SK-N-SH (cell line): ENCODE data around the gene CDC42EP3. TPM values are rescaled to one million over a fixed set of nuclear protein-coding genes. Genes with fewer than 3 reads are reported as not detected.

Source experiments
- CTCF ChIA-PET: fragments of 300-600, 350-600 bp; formaldehyde crosslinking; extraction: SDS; loops from one replicate; lab custom pipeline; 2021; lab: Yijun Ruan, JAX
- POLR2A ChIA-PET: fragments of 350-600 bp; sonication (Branson Sonifier 250); formaldehyde crosslinking; extraction: SDS; loops from one replicate; lab custom pipeline; 2020; ENCODE audit warnings: antibody characterized with exemption, inconsistent platforms; lab: Yijun Ruan, JAX
- DNase-seq: peaks from one replicate; pipeline ENCODE4 v3.0.0; 2012
- H2AFZ ChIP-seq: fragments of 200-600 bp; sonication (generic); 2 replicates; pipeline ENCODE4 v1.8.1; 2016; ENCODE audit warnings: antibody characterized with exemption, mild to moderate bottlenecking, low read depth
- H3F3A ChIP-seq: fragments of 200-600 bp; sonication (generic); replicated peaks from 2 replicates; pipeline ENCODE3; 2016; ENCODE audit warnings: antibody characterized with exemption, mild to moderate bottlenecking; ENCODE audit not compliant: insufficient read depth
- H3K27ac ChIP-seq, 2 experiments: fragments of 200-500 bp in 1 of 2; fragments of 200-600 bp in 1 of 2; sonication (Bioruptor generic) in 1 of 2; sonication (generic), shearing (Covaris generic) in 1 of 2; 2 replicates each; pipeline versions ENCODE4 v1.5.1 to v1.6.1; 2014 to 2016; ENCODE audit warnings: low read depth in 2 of 2, inconsistent platforms in 1 of 2, low read length in 1 of 2, mild to moderate bottlenecking in 1 of 2, mixed read lengths in 1 of 2
- H3K27me3 ChIP-seq: fragments of 200-600 bp; sonication (generic), shearing (Covaris generic); 2 replicates; pipeline ENCODE4 v1.6.1; 2016; ENCODE audit warnings: mixed run types; ENCODE audit not compliant: insufficient read depth
- H3K36me3 ChIP-seq, 2 experiments: fragments of 200-500 bp in 1 of 2; fragments of 200-600 bp in 1 of 2; sonication (Bioruptor generic) in 1 of 2; sonication (generic) in 1 of 2; replicated peaks in 1 of 2; 2 replicates each; pipeline versions ENCODE3 to v1.5.1; 2014 to 2016; ENCODE audit warnings: low read length in 1 of 2, mild to moderate bottlenecking in 1 of 2; ENCODE audit not compliant: insufficient read depth in 2 of 2, control insufficient read depth in 1 of 2
- H3K4me1 ChIP-seq, 2 experiments: fragments of 200-500 bp in 1 of 2; fragments of 200-600 bp in 1 of 2; sonication (Bioruptor generic) in 1 of 2; sonication (generic), shearing (Covaris generic) in 1 of 2; 2 replicates each; pipeline versions ENCODE4 v1.5.1 to v1.6.1; 2014 to 2016; ENCODE audit warnings: low read depth in 1 of 2, low read length in 1 of 2, mixed run types in 1 of 2; ENCODE audit not compliant: insufficient read depth in 2 of 2, control insufficient read depth in 1 of 2
- H3K4me2 ChIP-seq: fragments of 200-600 bp; sonication (generic), shearing (Covaris generic); 2 replicates; pipeline ENCODE4 v1.6.1; 2017; ENCODE audit warnings: mixed run types
- H3K4me3 ChIP-seq, 2 experiments: fragments of 200-500 bp in 1 of 2; fragments of 200-600 bp in 1 of 2; sonication (Bioruptor generic) in 1 of 2; sonication (generic), shearing (Covaris generic) in 1 of 2; 2 replicates each; pipeline versions ENCODE4 v1.5.1 to v1.8.1; 2014 to 2016; ENCODE audit warnings: low read depth in 2 of 2, inconsistent platforms in 1 of 2, low read length in 1 of 2, mild to moderate bottlenecking in 1 of 2, mixed read lengths in 1 of 2, moderate library complexity in 1 of 2
- H3K79me2 ChIP-seq: fragments of 200-600 bp; sonication (generic); 2 replicates; pipeline ENCODE4 v1.8.1; 2017; ENCODE audit warnings: mild to moderate bottlenecking; ENCODE audit not compliant: insufficient read depth
- H3K9ac ChIP-seq: fragments of 200-600 bp; sonication (generic); 2 replicates; pipeline ENCODE4 v1.6.1; 2017; ENCODE audit warnings: mixed run types
- H3K9me2 ChIP-seq: fragments of 200-600 bp; sonication (generic); 2 replicates; pipeline ENCODE4 v1.6.1; 2017; ENCODE audit warnings: mixed run types
- H3K9me3 ChIP-seq: fragments of 200-600 bp; sonication (generic); 2 replicates; pipeline ENCODE4 v1.6.1; 2017; ENCODE audit warnings: mixed run types, mild to moderate bottlenecking, moderate library complexity
- H4K20me1 ChIP-seq: fragments of 200-600 bp; sonication (generic); 2 replicates; pipeline ENCODE4 v1.6.1; 2017; ENCODE audit warnings: mild to moderate bottlenecking, mixed run types; ENCODE audit not compliant: insufficient read depth
- CHD2 ChIP-seq: fragments of 150-350 bp; IDR thresholded peaks from 2 replicates; pipeline ENCODE4 v1.6.1; 2018; ENCODE audit warnings: low read length; ENCODE audit not compliant: partially characterized antibody
- CTCF ChIP-seq: fragments of 200-600 bp; sonication (generic); IDR thresholded peaks from 2 replicates; pipeline ENCODE4 v1.6.1; 2017; ENCODE audit warnings: antibody characterized with exemption, mild to moderate bottlenecking, moderate library complexity
- ELF1 ChIP-seq: IDR thresholded peaks from 2 replicates; pipeline ENCODE4 v1.4.0; 2012
- EZH2phosphoT487 ChIP-seq: fragments of 200-600 bp; sonication (generic); IDR thresholded peaks from 2 replicates; pipeline ENCODE4 v1.6.1; 2017; ENCODE audit warnings: low read depth, mixed run types, mild to moderate bottlenecking, antibody characterized with exemption, moderate library complexity, borderline replicate concordance
- FOSL2 ChIP-seq: IDR thresholded peaks from 2 replicates; pipeline ENCODE4 v1.4.0; 2012; ENCODE audit warnings: low read depth, mild to moderate bottlenecking, moderate library complexity, borderline replicate concordance
- FOXM1 ChIP-seq: IDR thresholded peaks from 2 replicates; pipeline ENCODE4 v1.4.0; 2012; ENCODE audit warnings: low read depth, mild to moderate bottlenecking
- GABPA ChIP-seq: IDR thresholded peaks from 2 replicates; pipeline ENCODE4 v1.4.0; 2012; ENCODE audit warnings: low read depth, mild to moderate bottlenecking
- GATA2 ChIP-seq: sonication (generic); formaldehyde crosslinking; IDR thresholded peaks from 2 replicates; pipeline ENCODE4 v1.5.0; 2020; ENCODE audit warnings: mild to moderate bottlenecking, missing genetic modification reagents
- JUND ChIP-seq: IDR thresholded peaks from 2 replicates; pipeline ENCODE4 v1.4.0; 2012
- MEF2A ChIP-seq: IDR thresholded peaks from 2 replicates; pipeline ENCODE4 v1.4.0; 2012; ENCODE audit warnings: low read depth, borderline replicate concordance
- MXI1 ChIP-seq: IDR thresholded peaks from 2 replicates; pipeline ENCODE4 v1.6.1; 2012; ENCODE audit warnings: mild to moderate bottlenecking, low read depth, low read length, improper control_type of control experiment
- NFIC ChIP-seq: IDR thresholded peaks from 2 replicates; pipeline ENCODE4 v1.4.0; 2012; ENCODE audit warnings: borderline replicate concordance
- NRF1 ChIP-seq: IDR thresholded peaks from 2 replicates; pipeline ENCODE4 v1.6.1; 2012; ENCODE audit warnings: low read depth, mild to moderate bottlenecking, low read length
- RAD21 ChIP-seq: IDR thresholded peaks from 2 replicates; pipeline ENCODE4 v1.6.1; 2012; ENCODE audit warnings: mild to moderate bottlenecking, low read length
- RCOR1 ChIP-seq: fragments of 150-350 bp; IDR thresholded peaks from 2 replicates; pipeline ENCODE4 v1.6.1; 2017; ENCODE audit warnings: antibody characterized with exemption, low read length
- RFX5 ChIP-seq: IDR thresholded peaks from 2 replicates; pipeline ENCODE4 v1.6.1; 2012; ENCODE audit warnings: mild to moderate bottlenecking, improper control_type of control experiment, low read length
- SIN3A ChIP-seq: IDR thresholded peaks from 2 replicates; pipeline ENCODE4 v1.6.1; 2012; ENCODE audit warnings: low read depth, mild to moderate bottlenecking, low read length, moderate library complexity, borderline replicate concordance
- SMC3 ChIP-seq: IDR thresholded peaks from 2 replicates; pipeline ENCODE4 v1.6.1; 2012; ENCODE audit warnings: low read depth, low read length, improper control_type of control experiment
- TAF1 ChIP-seq: IDR thresholded peaks from 2 replicates; pipeline ENCODE4 v1.6.1; 2012; ENCODE audit warnings: low read depth, mild to moderate bottlenecking, low read length, moderate library complexity, borderline replicate concordance
- TEAD4 ChIP-seq: IDR thresholded peaks from 2 replicates; pipeline ENCODE4 v1.4.0; 2012; ENCODE audit warnings: mild to moderate bottlenecking, borderline replicate concordance; ENCODE audit not compliant: insufficient read depth
- YY1 ChIP-seq: IDR thresholded peaks from 2 replicates; pipeline ENCODE4 v1.4.0; 2012; ENCODE audit warnings: low read depth, mild to moderate bottlenecking
- ZBTB33 ChIP-seq: IDR thresholded peaks from 2 replicates; pipeline ENCODE4 v1.4.0; 2012; ENCODE audit warnings: low read depth, borderline replicate concordance
- WGBS: methylation state at CpG from one replicate; pipeline ENCODE4 v1.1.6; 2017; ENCODE audit warnings: low lambda C conversion rate; 5-methylcytosine and 5-hydroxymethylcytosine counted together
- polyA plus RNA-seq, 3 experiments: library from polyadenylated mRNA; depleted of rRNA; stranded (reverse); fragments of >200 nt; gene quantifications; 2 replicates each; pipeline ENCODE4 v1.2.3, GENCODE V29; 2012

Gene CDC42EP3
- polyA plus RNA-seq, 1 of the 3 experiments (the other 2 are of a cell fraction): 87.5 TPM

- no peaks in the 10 kb centered on the region for H3K9me2 ChIP-seq
- no peak for TF ChIP-seq TAF1
- no peak for TF ChIP-seq CTCF
- no peak for TF ChIP-seq ELF1
- TF ChIP-seq MEF2A: no peak
- TF ChIP-seq FOXM1: no peak
- TF ChIP-seq GATA2 (CRISPR knock-in tag): no peak
- TF ChIP-seq RAD21: no peak
- TF ChIP-seq NFIC: no peak
- TF ChIP-seq RFX5: no peak
- H3K79me2 ChIP-seq: no peaks in the 10 kb centered on the region
- POLR2A ChIA-PET: no interaction called here
- H3K4me1 ChIP-seq: peaks cover 2 to 15% of the 10 kb centered on the region in 2 experiments
- no peaks in the 10 kb centered on the region for H4K20me1 ChIP-seq
- H3F3A ChIP-seq: peaks cover 33% of the 10 kb centered on the region
- H3K36me3 ChIP-seq: no peaks in the 10 kb centered on the region
- no peak for DNase-seq
- H2AFZ ChIP-seq: no peak overlapping the region
- no peak overlapping the region for H3K27ac ChIP-seq
- no peak overlapping the region for H3K4me2 ChIP-seq
- H3K9ac ChIP-seq: no peak overlapping the region
- H3K4me3 ChIP-seq: no peak overlapping the region
- CTCF ChIA-PET: interaction anchor here (0.7 kb wide), 1 partner anchor 164 kb away, joined by 4 read pairs; no protein-coding TSS in a partner anchor
- no peaks in the 10 kb centered on the region for H3K27me3 ChIP-seq
- peaks cover 3% of the 10 kb centered on the region; the same call in 1 of the 2 replicates for H3K9me3 ChIP-seq
- 91% methylated on average over 4 of the region's 4 CpGs for WGBS
Observed at GRCh38 chr2:37709111-37709510, 37.7 kb upstream of the CDC42EP3 start.

GRCh38 chr2:37708146-37708545 lies 36.7 kb upstream of the CDC42EP3 start:
- Histone ChIP-seq H3K9me3 (no peaks in the 10 kb centered on the region), H3K4me1 (peaks cover 2 to 15% of the 10 kb centered on the region in 2 experiments), H3K36me3 (no peaks in the 10 kb centered on the region), H3K79me2 (no peaks in the 10 kb centered on the region), H3K27me3 (no peaks in the 10 kb centered on the region), H3F3A (peaks cover 25% of the 10 kb centered on the region), H3K9ac (no peak overlapping the region), H3K9me2 (no peaks in the 10 kb centered on the region), H3K27ac (no peak overlapping the region), H3K4me3 (no peak overlapping the region), H3K4me2 (no peak overlapping the region), H4K20me1 (no peaks in the 10 kb centered on the region), H2AFZ (no peak overlapping the region)
- 96% methylated on average over 2 of the region's 2 CpGs for WGBS
- ChIA-PET CTCF (interaction anchor here (1.1 to 1.6 kb wide), 3 partner anchors 12 to 32 kb away, joined by 3 to 5 read pairs (median 3); no protein-coding TSS in a partner anchor), POLR2A (no interaction called here)
- DNase-seq: no peak
- TF ChIP-seq NRF1 (no peak), MXI1 (no peak), TEAD4 (no peak), TAF1 (no peak), GABPA (no peak), RCOR1 (no peak), SIN3A (no peak), JUND (no peak), CTCF (no peak), EZH2phosphoT487 (no peak), RFX5 (no peak), NFIC (no peak), YY1 (no peak), SMC3 (no peak), FOSL2 (no peak), RAD21 (no peak), CHD2 (no peak), ZBTB33 (no peak), ELF1 (no peak)
- TF ChIP-seq, all 33 proteins: peak for 0
